Gastrocnemius medialis (tissue), 4 donors: Measurements from ENCODE around the gene TRAPPC2L. TPM values are rescaled to one million over a fixed set of nuclear protein-coding genes. Genes with fewer than 3 reads are reported as not detected.

Experiments used
- ATAC-seq, 2 donors: fragments of 150-250 bp; one replicate each; pipeline ENCODE4 v1.9.1; 2016
- DNase-seq, 2 donors: peaks; one replicate each; pipeline ENCODE4 v3.0.0-alpha.2; 2019
- H3K27ac ChIP-seq, 4 donors: fragments of 200-600 bp; sonication (generic); 1 replicate in 1 of 4; 2 replicates in 3 of 4; pipeline ENCODE4 v1.5.1; 2016 to 2018; ENCODE audit warnings: mild to moderate bottlenecking in 2 of 4, moderate library complexity in 1 of 4
- H3K27me3 ChIP-seq, 3 donors: fragments of 200-600 bp; sonication (generic) in 2 of 3; 1 replicate in 1 of 3; 2 replicates in 2 of 3; pipeline versions ENCODE4 v1.5.1 to v1.6.0; 2016 to 2019; ENCODE audit warnings: mild to moderate bottlenecking in 1 of 3, moderate library complexity in 1 of 3
- H3K36me3 ChIP-seq, 2 donors: fragments of 200-600 bp; sonication (generic) in 1 of 2; one replicate each; pipeline ENCODE4 v1.5.1; 2017 to 2018
- H3K4me1 ChIP-seq, 2 donors: fragments of 200-600 bp; sonication (generic) in 1 of 2; one replicate each; pipeline ENCODE4 v1.5.1; 2016 to 2017; ENCODE audit warnings: mild to moderate bottlenecking in 2 of 2
- H3K4me3 ChIP-seq, 4 donors: fragments of 200-600 bp; sonication (generic) in 3 of 4; 1 replicate in 1 of 4; 2 replicates in 3 of 4; pipeline ENCODE4 v1.5.1; 2016 to 2019; ENCODE audit warnings: mild to moderate bottlenecking in 2 of 4
- H3K9me3 ChIP-seq, 3 donors: fragments of 200-600 bp; sonication (generic) in 2 of 3; 1 replicate in 1 of 3; 2 replicates in 2 of 3; pipeline ENCODE4 v1.5.1; 2016 to 2019
- POLR2A ChIP-seq, 2 donors: fragments of 450-650 bp; IDR thresholded peaks; one replicate each; pipeline ENCODE4 v1.6.1; 2017; ENCODE audit warnings: antibody characterized with exemption in 2 of 2, mild to moderate bottlenecking in 2 of 2, moderate library complexity in 2 of 2
- in situ Hi-C, 4 donors: fragments of 200-750 bp; cut with MboI; loops; one replicate each; pipeline versions ENCODE4 v1.15.0 to v1.8.0; 2017; ENCODE audit warnings: low sequenced_read_pairs in 4 of 4
- intact Hi-C: fragments of 100-400 bp; cut with DNase I; formaldehyde crosslinking; loops from one replicate; pipeline ENCODE4 v1.15.1; 2023; ENCODE audit warnings: low total_unique reads
- total RNA-seq, 4 donors: library from RNA; depleted of rRNA; stranded (reverse); fragments of >200 nt; gene quantifications; one replicate each; pipeline versions ENCODE4 v1.1.0 to v1.2.3, GENCODE V29; 2016
- TF ChIP-seq, protein P1 (sequence below), 5 experiments: fragments of 450-650 bp in 3 of 5; fragments of 200-600 bp in 2 of 5; sonication (generic) in 2 of 5; IDR thresholded peaks in 4 of 5; conservative IDR thresholded peaks in 1 of 5; 1 replicate in 4 of 5; 2 replicates in 1 of 5; pipeline ENCODE4 v1.5.1; 2016 to 2019; ENCODE audit warnings: antibody characterized with exemption in 5 of 5, mild to moderate bottlenecking in 3 of 5, moderate library complexity in 3 of 5

The TRAPPC2L gene
- total RNA-seq, 4 donors from 2014 or later, result 17.8 to 27.9 (median 20.5) TPM

DNA sequence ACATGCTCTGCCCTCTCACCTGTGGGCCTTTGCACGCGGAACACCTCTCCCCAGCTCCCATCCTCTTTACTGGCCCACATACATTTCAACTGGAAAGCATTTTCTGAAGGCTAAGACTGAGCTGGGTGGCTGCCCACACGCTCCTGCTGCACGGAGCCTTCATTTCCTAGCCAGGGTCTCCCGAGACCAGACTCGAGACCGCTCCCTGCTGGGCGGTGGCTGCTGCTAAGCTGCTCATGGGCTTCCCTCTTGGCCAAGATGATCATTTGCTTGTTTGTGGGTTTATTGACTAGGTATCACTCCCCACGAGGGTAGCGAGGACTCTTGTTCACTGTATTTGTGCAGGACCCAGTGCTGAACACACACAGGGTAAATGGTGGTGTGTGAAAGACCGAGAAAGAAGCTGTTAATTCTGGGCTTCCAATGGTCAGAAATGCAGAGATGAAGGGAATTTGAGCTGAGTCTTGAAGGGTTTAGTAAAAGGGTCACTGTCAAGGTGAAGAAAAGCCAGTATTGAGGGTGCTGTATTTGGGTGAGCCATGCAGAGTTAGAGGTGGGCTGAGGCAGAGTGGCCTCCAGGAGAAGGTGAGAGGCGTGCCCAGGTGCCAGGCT lies 907 bp downstream of the TRAPPC2L start:
- TF ChIP-seq, protein P1, sequence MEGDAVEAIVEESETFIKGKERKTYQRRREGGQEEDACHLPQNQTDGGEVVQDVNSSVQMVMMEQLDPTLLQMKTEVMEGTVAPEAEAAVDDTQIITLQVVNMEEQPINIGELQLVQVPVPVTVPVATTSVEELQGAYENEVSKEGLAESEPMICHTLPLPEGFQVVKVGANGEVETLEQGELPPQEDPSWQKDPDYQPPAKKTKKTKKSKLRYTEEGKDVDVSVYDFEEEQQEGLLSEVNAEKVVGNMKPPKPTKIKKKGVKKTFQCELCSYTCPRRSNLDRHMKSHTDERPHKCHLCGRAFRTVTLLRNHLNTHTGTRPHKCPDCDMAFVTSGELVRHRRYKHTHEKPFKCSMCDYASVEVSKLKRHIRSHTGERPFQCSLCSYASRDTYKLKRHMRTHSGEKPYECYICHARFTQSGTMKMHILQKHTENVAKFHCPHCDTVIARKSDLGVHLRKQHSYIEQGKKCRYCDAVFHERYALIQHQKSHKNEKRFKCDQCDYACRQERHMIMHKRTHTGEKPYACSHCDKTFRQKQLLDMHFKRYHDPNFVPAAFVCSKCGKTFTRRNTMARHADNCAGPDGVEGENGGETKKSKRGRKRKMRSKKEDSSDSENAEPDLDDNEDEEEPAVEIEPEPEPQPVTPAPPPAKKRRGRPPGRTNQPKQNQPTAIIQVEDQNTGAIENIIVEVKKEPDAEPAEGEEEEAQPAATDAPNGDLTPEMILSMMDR (IDR thresholded peaks at IDR 0.05 in 4 of 5, conservative IDR thresholded peaks at IDR 0.05 in 1 of 5), result peak; percentile 28 to 57 (median 37)
- no peak for TF ChIP-seq POLR2A (IDR thresholded peaks at IDR 0.05)
- Histone ChIP-seq H3K27me3 (no peaks in the 10 kb centered on the region), H3K4me3 (peak overlapping the region; percentile 91 to 99 (median 94)), H3K27ac (peak overlapping the region; percentile 89 to 92 (median 90)), H3K9me3 (no peaks in the 10 kb centered on the region), H3K4me1 (peaks cover 16 to 17% of the 10 kb centered on the region in 2 donors), H3K36me3 (peaks cover 0 to 41% of the 10 kb centered on the region in 2 donors)
- in situ Hi-C loops (loop anchor here in 1 of 4 donors (25.0 kb wide), 1 partner anchor 354 kb away; the partner anchor contains the start of genes SLC22A31 and ZNF778), intact Hi-C loops (loop anchor here (1.0 to 10.0 kb wide), 5 partner anchors 47 to 359 kb away; partner anchors contain the start of genes APRT, CDH15, CTU2 and RNF166)
- DNase-seq (peak in 1 of 2 donors; percentile 50), ATAC-seq (peak; percentile 32 to 34)

DNA sequence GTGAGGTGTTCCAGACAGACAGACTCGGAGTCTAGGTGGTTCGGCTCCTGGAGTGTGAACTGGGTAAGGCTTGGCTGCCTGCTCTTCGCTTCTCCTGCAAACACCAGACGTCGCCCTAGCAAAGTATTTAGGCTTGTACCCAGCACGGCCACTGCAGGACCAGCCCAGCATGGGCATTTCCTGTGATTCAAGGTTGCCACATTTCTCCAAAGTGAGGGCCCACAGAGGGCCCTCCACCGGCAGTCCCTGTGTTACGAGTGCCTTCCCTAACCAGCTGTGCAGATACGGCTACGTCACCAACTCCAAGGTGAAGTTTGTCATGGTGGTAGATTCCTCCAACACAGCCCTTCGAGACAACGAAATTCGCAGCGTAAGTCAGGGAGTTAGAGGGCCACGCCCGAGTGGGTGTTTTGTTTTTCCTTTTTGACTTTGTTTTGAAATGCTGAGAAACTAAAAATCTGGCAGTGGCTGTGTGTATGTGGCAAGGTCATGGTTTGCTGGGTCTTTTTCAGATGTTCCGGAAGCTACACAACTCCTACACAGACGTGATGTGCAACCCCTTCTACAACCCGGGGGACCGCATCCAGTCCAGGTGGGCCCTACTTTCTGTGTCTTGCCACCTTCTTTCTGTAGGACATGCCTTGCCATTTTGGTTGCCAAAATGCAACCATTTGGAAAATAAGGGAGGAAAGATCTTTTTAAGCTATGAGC lies 2.6 kb downstream of the TRAPPC2L start:
- intact Hi-C loops, result loop anchor here (10.0 kb wide), 2 partner anchors 45 to 155 kb away; partner anchors contain the start of genes CTU2 and RNF166
- Histone ChIP-seq H3K27me3 (no peaks in the 10 kb centered on the region), H3K4me1 (peaks cover 16 to 17% of the 10 kb centered on the region in 2 donors), H3K9me3 (no peaks in the 10 kb centered on the region), H3K4me3 (no peak overlapping the region), H3K27ac (no peak overlapping the region), H3K36me3 (peaks cover 0 to 46% of the 10 kb centered on the region in 2 donors)
- ATAC-seq (no peak), DNase-seq (no peak)
- TF ChIP-seq POLR2A (IDR thresholded peaks at IDR 0.05), result no peak
- TF ChIP-seq, protein P1 (IDR thresholded peaks at IDR 0.05 in 4 of 5, conservative IDR thresholded peaks at IDR 0.05 in 1 of 5), result no peak
- in situ Hi-C loops, result loop anchor here in 1 of 4 donors (25.0 kb wide), 1 partner anchor 353 kb away; the partner anchor contains the start of genes SLC22A31 and ZNF778

DNA sequence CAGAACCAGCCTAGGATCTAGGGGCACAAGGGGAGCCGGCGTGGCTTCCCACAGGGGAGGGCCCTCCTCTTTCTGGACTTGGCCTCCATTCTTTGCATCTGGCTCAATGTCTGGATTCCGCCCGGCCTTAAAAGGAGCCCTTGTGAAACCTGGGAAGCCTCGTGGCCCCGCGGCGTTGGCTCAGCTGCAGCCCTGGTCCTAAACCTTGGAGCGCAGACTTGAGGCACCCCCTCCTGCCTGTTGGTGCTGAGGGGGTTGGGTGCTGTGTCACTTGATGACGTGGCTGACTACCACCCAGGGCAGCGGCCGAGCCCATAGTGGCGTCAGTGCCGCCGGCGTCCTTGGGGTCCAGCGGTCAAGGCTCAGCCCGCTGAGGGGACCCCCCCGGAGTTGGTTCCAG lies 4.4 kb downstream of the TRAPPC2L start:
- intact Hi-C loops (no loop called here), in situ Hi-C loops (loop anchor here in 1 of 4 donors (25.0 kb wide), 1 partner anchor 351 kb away; the partner anchor contains the start of genes SLC22A31 and ZNF778)

DNA sequence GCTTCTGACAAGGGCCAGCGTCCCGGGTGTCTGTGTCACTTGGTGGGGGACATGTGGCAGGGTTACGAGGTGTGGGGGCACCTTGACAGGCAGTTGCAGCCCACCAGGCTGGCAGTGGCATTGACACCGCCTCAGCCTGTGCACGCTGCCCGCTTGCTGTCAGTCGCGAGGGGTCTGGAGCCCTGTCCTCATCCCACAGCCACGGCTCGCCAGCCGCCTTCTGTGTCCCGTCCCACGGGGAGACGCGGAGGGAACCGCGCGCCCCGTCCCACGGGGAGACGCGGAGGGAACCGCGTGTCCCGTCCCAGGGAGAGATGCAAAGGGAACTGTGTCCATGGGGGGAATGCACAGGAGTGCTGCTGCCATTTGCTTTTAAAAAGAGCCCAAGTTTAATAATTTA lies 6.0 kb downstream of the TRAPPC2L start:
- Histone ChIP-seq H3K4me1 (peaks cover 5% of the 10 kb centered on the region in 2 donors), H3K27me3 (no peaks in the 10 kb centered on the region), H3K27ac (no peak overlapping the region), H3K9me3 (no peaks in the 10 kb centered on the region), H3K36me3 (peaks cover 0 to 46% of the 10 kb centered on the region in 2 donors), H3K4me3 (no peak overlapping the region)
- no peak for TF ChIP-seq POLR2A (IDR thresholded peaks at IDR 0.05)
- TF ChIP-seq, protein P1 (IDR thresholded peaks at IDR 0.05 in 4 of 5, conservative IDR thresholded peaks at IDR 0.05 in 1 of 5), result no peak
- ATAC-seq (no peak), DNase-seq (no peak)
- in situ Hi-C loops, result loop anchor here in 1 of 4 donors (25.0 kb wide), 1 partner anchor 349 kb away; the partner anchor contains the start of genes SLC22A31 and ZNF778
- intact Hi-C loops, result no loop called here

More for the DNA sequence above, 4.4 kb downstream of the TRAPPC2L start:
- Histone ChIP-seq H3K4me1 (peaks cover 9 to 11% of the 10 kb centered on the region in 2 donors), H3K27ac (no peak overlapping the region), H3K27me3 (no peaks in the 10 kb centered on the region), H3K36me3 (peaks cover 0 to 46% of the 10 kb centered on the region in 2 donors), H3K4me3 (no peak overlapping the region), H3K9me3 (no peaks in the 10 kb centered on the region)
- TF ChIP-seq, protein P1 (IDR thresholded peaks at IDR 0.05 in 4 of 5, conservative IDR thresholded peaks at IDR 0.05 in 1 of 5), result no peak
- no peak for ATAC-seq
- DNase-seq, result no peak
